Fibroblast of the aortic adventitia (primary cell): ENCODE data around the gene PSTK. TPM values are rescaled to one million over a fixed set of nuclear protein-coding genes. Genes with fewer than 3 reads are reported as not detected.
A peak's percentile ranks its signal among the peaks of the same experiment; 100 is the strongest.

Source experiments
- DNase-seq: peaks from one replicate; pipeline ENCODE4 v3.0.0-alpha.2; 2010; ENCODE audit warnings: low read depth
- H3K4me3 ChIP-seq: 2 replicates; pipeline ENCODE4 v1.5.1; 2011; ENCODE audit warnings: low read depth, mild to moderate bottlenecking, control low read depth, low read length, moderate library complexity
- CTCF ChIP-seq: IDR thresholded peaks from 2 replicates; pipeline ENCODE4 v1.5.1; 2011; ENCODE audit warnings: mild to moderate bottlenecking, low read length, control low read depth, inconsistent platforms; ENCODE audit not compliant: insufficient read depth
- total RNA-seq: library from RNA; depleted of rRNA; stranded (reverse); fragments of >200 nt; gene quantifications from 2 replicates; pipeline ENCODE4 v1.2.3, GENCODE V29; 2012; ENCODE audit warnings: low replicate concordance

Gene PSTK
- total RNA-seq, 1 donor: 4.7 TPM

GRCh38 chr10:123008355-123009104 lies 28.3 kb downstream of the PSTK start, which contains the start of the genes ACADSB and IKZF5:
ACADSB (plus strand) TSS chr10:123009006; CDS start chr10:123009030, 24 bp downstream.
IKZF5 (minus strand) TSS chr10:123008795; CDS start chr10:122998625, 10,170 bp downstream.
- no peak for TF ChIP-seq CTCF
- peak within 1 kb of the TSS; percentile 93 for H3K4me3 ChIP-seq
- DNase-seq: peak; percentile 97

GRCh38 chr10:123009105-123009820 lies 29.1 kb downstream of the PSTK start:
- peak; percentile 12 for DNase-seq
- peak overlapping the region; percentile 84 for H3K4me3 ChIP-seq
- no peak for TF ChIP-seq CTCF

DNA sequence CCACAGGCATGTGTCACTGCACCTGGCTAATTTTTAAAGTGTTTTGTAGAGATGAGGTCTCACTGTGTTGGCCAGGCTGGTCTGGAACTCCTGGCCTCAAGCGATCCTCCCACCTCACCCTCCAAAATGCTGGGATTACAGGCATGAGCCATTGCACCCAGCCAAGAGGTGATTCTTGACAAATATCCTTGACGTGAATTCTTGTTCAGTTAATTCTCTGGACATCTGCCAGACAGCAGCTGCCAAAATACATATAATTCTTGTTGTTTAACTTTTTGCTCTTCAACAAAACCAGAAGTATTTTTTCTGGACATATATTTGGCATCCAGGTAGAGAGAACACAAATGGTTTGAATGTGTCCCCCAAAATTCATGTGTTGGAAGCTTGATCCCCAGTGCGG lies 31.8 kb downstream of the PSTK start:
- no peak overlapping the region for H3K4me3 ChIP-seq
- no peak for TF ChIP-seq CTCF
- peak; percentile 16 for DNase-seq

DNA sequence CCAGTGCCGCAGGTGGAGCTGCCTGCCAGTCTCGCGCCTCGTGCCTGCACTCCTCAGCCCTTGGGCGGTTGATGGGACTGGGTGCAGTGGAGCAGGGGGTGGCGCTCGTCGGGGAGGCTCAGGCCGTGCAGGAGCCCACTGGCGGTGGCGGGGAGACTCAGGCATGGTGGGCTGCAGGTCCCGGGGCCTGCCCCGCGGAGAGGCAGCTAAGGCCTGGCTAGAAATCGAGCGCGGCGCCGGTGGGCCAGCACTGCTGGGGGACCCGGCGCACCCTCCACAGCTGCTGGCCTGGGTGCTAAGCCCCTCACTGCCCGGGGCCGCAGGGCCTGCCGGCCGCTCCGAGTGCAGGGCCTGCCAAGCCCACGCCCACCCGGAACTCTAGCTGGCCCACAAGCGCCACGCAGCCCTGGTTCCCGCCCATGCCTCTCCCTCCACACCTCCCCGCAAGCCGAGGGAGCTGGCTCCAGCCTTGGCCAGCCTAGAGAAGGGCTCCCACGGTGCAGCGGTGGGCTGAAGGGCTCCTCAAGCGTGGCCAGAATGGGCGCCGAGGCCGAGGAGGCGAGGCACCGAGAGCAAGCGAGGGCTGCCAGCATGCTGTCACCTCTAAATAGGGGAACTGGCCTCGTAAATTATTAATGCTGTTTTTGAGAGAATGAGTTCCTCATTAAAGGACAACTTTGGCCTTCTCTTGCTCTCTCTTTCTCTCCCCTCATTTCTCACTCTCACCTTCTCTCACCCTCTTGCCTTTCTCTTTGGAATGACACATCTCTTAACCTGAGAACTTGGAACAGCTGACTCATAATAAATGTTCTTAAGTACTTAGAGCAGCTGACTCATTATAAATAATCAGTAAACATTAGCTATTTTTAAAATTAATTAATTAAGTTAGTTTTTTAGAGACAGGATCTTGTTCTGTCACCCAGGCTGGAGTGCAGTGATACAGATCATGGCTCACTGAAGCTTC lies 33.5 kb downstream of the PSTK start:
- no peak for DNase-seq
- TF ChIP-seq CTCF: no peak
- H3K4me3 ChIP-seq: no peak overlapping the region

GRCh38 chr10:123014772-123015171 lies 34.6 kb downstream of the PSTK start:
- TF ChIP-seq CTCF: no peak
- H3K4me3 ChIP-seq: no peak overlapping the region
- no peak for DNase-seq

DNA sequence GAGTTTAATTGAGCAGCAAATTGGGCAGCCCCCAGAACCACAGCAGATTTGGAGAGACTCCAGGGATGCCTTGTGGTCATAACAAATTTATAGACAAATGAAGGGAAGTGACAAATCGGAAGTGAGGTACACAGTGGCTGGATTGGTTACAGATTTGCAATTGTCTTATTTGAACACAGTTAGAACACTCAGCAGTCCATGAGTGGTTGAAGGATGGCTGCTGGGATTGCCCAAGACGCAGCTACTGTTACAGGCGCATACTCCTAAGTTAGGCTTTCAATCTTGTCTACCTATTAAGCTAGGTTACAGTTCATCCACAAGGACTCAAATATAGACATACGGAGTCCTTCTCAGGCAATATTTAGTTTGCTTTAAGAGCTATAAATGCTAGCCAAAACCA lies 36.0 kb downstream of the PSTK start:
- no peak for TF ChIP-seq CTCF
- DNase-seq: no peak
- no peak overlapping the region for H3K4me3 ChIP-seq
